ENCODE data around the gene FAM72C.
"Not testable (repeated sequence)": the region's sequence is repeated elsewhere in the genome, so short reads cannot be mapped to it uniquely, and the experiment has no call there.

Gene FAM72C

GRCh38 chr1:143971924-143972700 lies at the start of gene FAM72C:
Gene FAM72C, minus strand, starts transcription at chr1:143971986. Its CDS starts 845 bp downstream, at chr1:143971141.
- DNase-seq, result not testable (repeated sequence)

GRCh38 chr1:144020001-144020738 lies 48.4 kb upstream of the FAM72C start:
- not testable (repeated sequence) for DNase-seq

- DNase-seq, result not testable (repeated sequence)
Observed at GRCh38 chr1:144019101-144019500, 47.3 kb upstream of the FAM72C start.

- not testable (repeated sequence) for DNase-seq
Observed at GRCh38 chr1:144015180-144015966, 43.6 kb upstream of the FAM72C start.

- not testable (repeated sequence) for DNase-seq
Observed at GRCh38 chr1:144014528-144014927, 42.7 kb upstream of the FAM72C start.

- not testable (repeated sequence) for DNase-seq
Observed at GRCh38 chr1:144014121-144014520, 42.3 kb upstream of the FAM72C start.

- DNase-seq, result not testable (repeated sequence)
Observed at GRCh38 chr1:144012168-144012733, 40.5 kb upstream of the FAM72C start.

- DNase-seq, result not testable (repeated sequence)
Observed at GRCh38 chr1:144009410-144009809, 37.6 kb upstream of the FAM72C start.

GRCh38 chr1:144004259-144004658 lies 32.5 kb upstream of the FAM72C start:
- not testable (repeated sequence) for DNase-seq

GRCh38 chr1:144003306-144004029 lies 31.7 kb upstream of the FAM72C start:
- not testable (repeated sequence) for DNase-seq

- not testable (repeated sequence) for DNase-seq
Observed at GRCh38 chr1:144002141-144002881, 30.5 kb upstream of the FAM72C start.

- DNase-seq, result not testable (repeated sequence)
Observed at GRCh38 chr1:144001077-144001476, 29.3 kb upstream of the FAM72C start.

- not testable (repeated sequence) for DNase-seq
Observed at GRCh38 chr1:143996020-143996419, 24.2 kb upstream of the FAM72C start.

GRCh38 chr1:143993301-143993907 lies 21.6 kb upstream of the FAM72C start:
- DNase-seq, result not testable (repeated sequence)

GRCh38 chr1:143990699-143991098 lies 18.9 kb upstream of the FAM72C start:
- not testable (repeated sequence) for DNase-seq

GRCh38 chr1:143989719-143990118 lies 17.9 kb upstream of the FAM72C start:
- not testable (repeated sequence) for DNase-seq

- not testable (repeated sequence) for DNase-seq
Observed at GRCh38 chr1:143989427-143989712, 17.6 kb upstream of the FAM72C start.

- not testable (repeated sequence) for DNase-seq
Observed at GRCh38 chr1:143988602-143989426, 17.0 kb upstream of the FAM72C start.

GRCh38 chr1:143987868-143988267 lies 16.1 kb upstream of the FAM72C start:
- DNase-seq, result not testable (repeated sequence)

All from SHP77 (cell line).